Smooth muscle cell of the brain vasculature (primary cell): ENCODE measurements around the gene DHTKD1.
"Not testable (repeated sequence)": the region's sequence is repeated elsewhere in the genome, so short reads cannot be mapped to it uniquely, and the experiment has no call there.

Source experiments
- DNase-seq: peaks from one replicate; pipeline ENCODE4 v3.0.0-alpha.2; 2012; ENCODE audit warnings: low read depth, low spot score

The DHTKD1 gene

GRCh38 chr10:12150163-12150562, 81.4 kb downstream of the DHTKD1 start:
- DNase-seq, result no peak

- DNase-seq, result no peak
These were observed 85.8 kb downstream of the DHTKD1 start for GRCh38 chr10:12154516-12154915.

DNA sequence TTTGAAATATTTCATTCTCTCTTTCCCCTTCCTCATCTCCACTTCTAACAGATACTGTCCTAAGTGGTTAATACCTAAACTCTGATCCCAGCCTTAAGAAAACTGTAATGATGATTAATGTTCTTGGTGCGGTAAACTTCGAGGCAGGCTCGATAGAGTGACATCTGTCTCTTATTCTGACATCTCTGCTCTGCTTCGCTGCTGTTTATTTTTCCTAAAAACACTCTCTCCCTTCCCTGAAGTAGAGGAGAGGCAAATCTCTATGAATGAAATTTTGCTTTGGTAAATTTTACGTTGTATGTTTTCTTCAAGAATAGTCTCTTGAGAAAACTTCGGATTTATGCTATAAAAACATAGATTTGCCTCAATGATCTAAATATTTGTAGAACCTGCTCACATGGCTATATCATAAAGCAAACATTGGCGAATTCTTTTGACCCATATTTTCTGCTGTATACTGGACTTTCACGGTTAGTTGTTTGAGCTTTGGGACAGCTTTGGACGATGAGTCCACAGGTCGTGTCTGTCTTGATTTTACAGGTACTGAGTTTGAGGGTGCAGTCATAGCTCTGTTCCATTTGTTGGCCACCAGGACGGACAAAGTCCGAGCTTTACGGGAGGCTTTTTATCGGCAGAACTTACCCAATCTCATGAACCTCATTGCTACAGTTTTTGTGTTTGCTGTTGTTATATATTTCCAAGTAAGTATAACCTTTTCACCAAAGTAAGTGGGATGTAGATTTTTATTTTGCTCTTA, 87.8 kb downstream of the DHTKD1 start:
- no peak for DNase-seq

DNA sequence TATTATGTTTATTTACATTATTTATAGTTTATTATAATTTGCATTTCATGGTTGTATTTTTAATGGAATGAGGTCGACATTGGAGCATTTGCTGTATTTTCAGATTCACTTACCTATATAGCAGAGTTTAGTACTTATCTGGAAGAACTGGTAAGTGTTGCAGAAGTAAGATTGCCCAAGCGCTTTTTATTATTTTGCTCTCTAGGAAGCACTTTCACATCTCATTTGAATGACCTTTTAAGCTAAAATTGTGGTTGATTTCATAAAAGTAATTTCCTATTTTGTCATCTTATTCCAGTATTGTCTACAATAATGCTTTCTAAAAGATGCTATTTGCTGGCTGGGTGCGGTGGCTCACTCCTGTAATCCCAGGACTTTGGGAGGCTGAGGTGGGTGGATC, 89.4 kb downstream of the DHTKD1 start:
- DNase-seq, result no peak

DNA sequence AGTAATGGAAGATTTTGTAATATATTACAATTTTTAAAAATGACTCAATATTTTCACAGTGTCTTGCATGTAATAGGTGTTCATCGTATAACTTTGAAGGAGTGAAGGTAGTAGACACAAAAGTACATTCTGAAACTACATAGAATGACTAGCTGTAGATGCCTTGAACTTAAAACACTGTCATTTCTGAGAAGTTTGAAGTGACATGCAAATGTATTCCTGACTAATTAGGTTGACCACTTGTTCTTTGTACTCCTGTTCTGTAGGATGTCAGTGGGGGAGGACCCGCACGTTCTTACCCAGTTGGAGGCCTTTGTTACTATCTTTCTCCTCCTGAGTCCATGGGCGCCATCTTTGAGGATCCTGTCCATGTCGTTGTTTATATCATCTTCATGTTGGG, 91.9 kb downstream of the DHTKD1 start:
- DNase-seq, result no peak

DNA sequence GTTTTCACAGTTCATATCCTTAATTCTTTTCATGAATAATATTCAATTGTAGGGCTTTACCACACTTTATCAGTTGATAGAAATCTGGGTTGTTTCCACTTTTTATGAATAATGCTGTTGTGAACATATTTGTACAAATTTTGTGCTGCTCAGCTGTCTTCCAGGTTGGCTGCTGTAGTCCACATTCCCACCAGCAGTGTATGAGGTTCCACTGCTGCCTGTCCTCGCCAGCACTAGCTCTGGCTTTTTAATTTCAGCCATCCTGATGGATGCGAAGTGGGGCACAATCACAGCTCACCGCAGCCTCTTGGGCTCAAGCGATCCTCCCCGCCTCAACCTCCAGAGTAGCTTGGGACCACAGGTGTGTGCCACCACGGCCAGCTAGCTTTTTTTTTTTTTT, 94.2 kb downstream of the DHTKD1 start:
- no peak for DNase-seq

DNA sequence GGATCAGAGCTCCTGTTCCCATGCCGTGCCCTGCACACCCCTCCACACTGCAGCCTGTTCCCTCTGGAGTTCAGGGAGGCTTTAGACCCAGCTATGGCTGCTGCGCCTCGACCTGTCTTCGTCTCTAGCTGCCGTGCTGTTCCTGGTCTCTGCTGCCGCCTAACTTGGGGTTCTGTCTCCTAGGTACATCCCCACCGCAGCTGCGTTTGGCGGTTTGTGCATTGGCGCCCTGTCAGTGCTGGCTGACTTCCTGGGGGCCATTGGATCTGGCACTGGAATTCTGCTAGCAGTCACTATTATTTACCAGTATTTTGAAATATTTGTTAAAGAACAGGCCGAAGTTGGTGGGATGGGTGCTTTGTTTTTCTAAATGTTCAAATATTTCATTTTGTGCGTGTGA, 95.3 kb downstream of the DHTKD1 start:
- DNase-seq, result no peak

GRCh38 chr10:12165036-12165435, 96.3 kb downstream of the DHTKD1 start:
- DNase-seq, result no peak

DNA sequence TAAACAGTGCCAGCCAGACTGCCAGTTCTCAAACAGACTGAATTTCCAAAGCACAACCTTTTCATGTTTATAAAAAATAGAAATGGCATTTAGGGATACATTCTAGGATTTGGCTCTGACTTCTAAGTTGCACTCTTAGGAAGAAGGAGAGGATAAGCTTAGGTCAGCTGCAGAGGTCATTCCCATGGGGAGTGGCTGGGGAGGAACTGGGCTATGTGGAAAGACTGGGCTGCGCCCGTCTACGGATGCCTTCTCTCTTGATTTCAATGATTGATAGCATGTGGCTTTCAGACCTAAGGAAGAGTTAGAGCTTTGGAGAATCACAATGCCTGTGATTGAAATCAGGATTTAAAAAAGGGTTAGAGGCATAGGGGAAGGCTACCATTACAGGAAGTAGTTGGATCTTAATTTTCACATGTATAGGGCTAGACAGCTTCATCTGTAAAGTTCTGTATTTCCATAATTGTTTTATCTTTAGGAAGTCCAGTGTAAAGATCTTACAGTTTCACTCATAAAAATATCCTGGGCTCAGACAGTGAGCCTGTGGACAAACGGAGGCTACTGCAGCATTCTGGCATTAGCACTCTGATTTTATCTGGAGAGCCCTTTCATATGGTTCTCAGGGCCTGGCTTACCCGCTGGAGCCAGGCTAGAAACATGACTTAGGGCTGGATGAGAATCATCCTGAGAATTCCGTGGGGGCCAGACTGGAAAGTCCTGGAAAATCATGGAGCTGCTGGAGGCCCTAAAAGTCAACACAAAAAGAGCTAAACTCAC, 97.4 kb downstream of the DHTKD1 start:
- DNase-seq, result no peak

DNA sequence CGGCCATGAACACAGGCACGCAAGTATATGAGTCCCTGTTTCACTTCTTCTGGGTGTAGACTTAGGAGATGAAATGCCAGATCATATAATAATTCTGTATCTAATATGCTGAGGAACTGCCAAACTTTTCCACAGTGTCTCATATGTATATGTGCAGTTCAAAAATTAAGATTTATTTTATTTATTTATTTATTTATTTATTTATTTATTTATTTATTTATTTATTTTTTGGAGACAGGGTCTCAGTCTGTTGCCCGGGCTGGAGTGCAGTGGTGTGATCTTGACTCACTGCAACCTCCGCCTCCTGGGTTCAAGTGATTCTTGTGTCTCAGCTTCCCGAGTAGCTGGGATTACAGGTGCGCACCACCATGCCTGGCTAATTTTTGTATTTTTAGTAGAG, 102.8 kb downstream of the DHTKD1 start:
- not testable (repeated sequence) for DNase-seq
